GM10266 (cell line): Measurements from ENCODE around the gene HAVCR2.

Experiments
- DNase-seq: peaks from one replicate; pipeline ENCODE4 v3.0.0; 2012; ENCODE audit errors: extremely low spot score
- CTCF ChIP-seq: IDR thresholded peaks from 2 replicates; pipeline ENCODE4 v1.5.1; 2012; ENCODE audit warnings: mild to moderate bottlenecking, low read depth; ENCODE audit not compliant: control insufficient read depth, insufficient read depth; ENCODE audit errors: missing control alignments

Gene HAVCR2

GRCh38 chr5:157115502-157115901, 6.7 kb upstream of the HAVCR2 start:
- no peak for DNase-seq
- no peak for TF ChIP-seq CTCF

- no peak for TF ChIP-seq CTCF
- no peak for DNase-seq
These were observed 6.2 kb upstream of the HAVCR2 start for GRCh38 chr5:157115012-157115411.

GRCh38 chr5:157113002-157113401, 4.2 kb upstream of the HAVCR2 start:
- no peak for TF ChIP-seq CTCF
- no peak for DNase-seq

- no peak for TF ChIP-seq CTCF
- DNase-seq: peak; percentile 48
These were observed 900 bp upstream of the HAVCR2 start for GRCh38 chr5:157109744-157110143.

GRCh38 chr5:157107508-157107907, 1.3 kb downstream of the HAVCR2 start:
- no peak for DNase-seq
- no peak for TF ChIP-seq CTCF

GRCh38 chr5:157106630-157107461, 2.0 kb downstream of the HAVCR2 start:
- no peak for TF ChIP-seq CTCF
- DNase-seq: no peak

GRCh38 chr5:157100140-157100679, 8.6 kb downstream of the HAVCR2 start:
- TF ChIP-seq CTCF: no peak
- DNase-seq: no peak
